ENCODE results near the gene GRAMD1B.

- TF ChIP-seq CTCF (IDR thresholded peaks at IDR 0.05 in 2 of 3, conservative IDR thresholded peaks at IDR 0.05 in 1 of 3; ENCODE audit: borderline replicate concordance in 1 of 3, insufficient read depth in 1 of 3, low read depth in 2 of 3, low read length in 2 of 3) (no peak), POLR2AphosphoS5 (IDR thresholded peaks at IDR 0.05; ENCODE audit: low read depth, low read length) (no peak), JUND (IDR thresholded peaks at IDR 0.05) (no peak), YY1 (IDR thresholded peaks at IDR 0.05; ENCODE audit: extremely low read depth, insufficient replicate concordance, low read depth, low read length) (no peak), ELF1 (IDR thresholded peaks at IDR 0.05; ENCODE audit: borderline replicate concordance, low read depth) (no peak), RAD21 (IDR thresholded peaks at IDR 0.05; ENCODE audit: low read depth) (no peak), SRF (IDR thresholded peaks at IDR 0.05; ENCODE audit: low read depth) (no peak), POLR2A (IDR thresholded peaks at IDR 0.05; ENCODE audit: borderline replicate concordance, extremely low read depth, insufficient read depth, insufficient read length) (no peak), ZNF274 (IDR thresholded peaks at IDR 0.05; ENCODE audit: low read depth, low read length) (no peak)
Measured at GRCh38 chr11:123581651-123582399, 151.8 kb downstream of the GRAMD1B start.
